ENCODE results near the gene GAMT. TPM values are rescaled to one million over a fixed set of nuclear protein-coding genes. Genes with fewer than 3 reads are reported as not detected.

GAMT gene
- total and polyA plus RNA-seq, 8 donors, result 5.9 to 26.1 (median 23.3) TPM

- intact Hi-C loops (cut with DNase I), result no loop called here
- H3K4me1 ChIP-seq, result peaks cover 9 to 24% of the 10 kb centered on the region in 2 donors
- no peak overlapping the region for H3K4me3 ChIP-seq
- H3K27me3 ChIP-seq, result no peaks in the 10 kb centered on the region
- no peak overlapping the region for H3K27ac ChIP-seq
- ATAC-seq (no peak), DNase-seq (no peak)
- no peak for TF ChIP-seq CTCF (IDR thresholded peaks at IDR 0.05)
- peaks cover 0 to 65% of the 10 kb centered on the region in 2 donors for H3K36me3 ChIP-seq
- no peaks in the 10 kb centered on the region for H3K9me3 ChIP-seq
These were observed 13.4 kb downstream of the GAMT start for GRCh38 chr19:1387684-1388636.

- no peaks in the 10 kb centered on the region for H3K9me3 ChIP-seq
- H3K4me3 ChIP-seq, result no peak overlapping the region
- intact Hi-C loops (cut with DNase I), result no loop called here
- ATAC-seq, result no peak
- no peak for DNase-seq
- H3K27me3 ChIP-seq, result no peaks in the 10 kb centered on the region
- H3K36me3 ChIP-seq, result peaks cover 0 to 57% of the 10 kb centered on the region in 2 donors
- peaks cover 9 to 24% of the 10 kb centered on the region in 2 donors for H3K4me1 ChIP-seq
- no peak for TF ChIP-seq CTCF (IDR thresholded peaks at IDR 0.05)
- no peak overlapping the region for H3K27ac ChIP-seq
These were observed 14.2 kb downstream of the GAMT start for GRCh38 chr19:1386945-1387683.

- peaks cover 9 to 24% of the 10 kb centered on the region in 2 donors for H3K4me1 ChIP-seq
- H3K36me3 ChIP-seq, result peaks cover 0 to 44% of the 10 kb centered on the region in 2 donors
- H3K4me3 ChIP-seq, result no peak overlapping the region
- no peak for DNase-seq
- ATAC-seq, result no peak
- no peak overlapping the region for H3K27ac ChIP-seq
- intact Hi-C loops (cut with DNase I), result no loop called here
- TF ChIP-seq CTCF (IDR thresholded peaks at IDR 0.05), result no peak
- no peaks in the 10 kb centered on the region for H3K9me3 ChIP-seq
- no peaks in the 10 kb centered on the region for H3K27me3 ChIP-seq
These were observed 15.5 kb downstream of the GAMT start for GRCh38 chr19:1385816-1386215.

GRCh38 chr19:1384478-1385110, 16.7 kb downstream of the GAMT start:
- H3K9me3 ChIP-seq, result no peaks in the 10 kb centered on the region
- ATAC-seq (no peak), DNase-seq (no peak)
- intact Hi-C loops (cut with DNase I), result no loop called here
- H3K27ac ChIP-seq, result peak overlapping the region; percentile 84 to 88
- peak overlapping the region; percentile 90 to 98 for H3K4me3 ChIP-seq
- H3K36me3 ChIP-seq, result peaks cover 0 to 32% of the 10 kb centered on the region in 2 donors
- H3K4me1 ChIP-seq, result peaks cover 9 to 24% of the 10 kb centered on the region in 2 donors
- no peaks in the 10 kb centered on the region for H3K27me3 ChIP-seq
- no peak for TF ChIP-seq CTCF (IDR thresholded peaks at IDR 0.05)
